K562 (cell line): ENCODE data around the gene TRMU. TPM values are rescaled to one million over a fixed set of nuclear protein-coding genes. Genes with fewer than 3 reads are reported as not detected.

Experiments used
- TFAP4 ChIP-seq: sonication (generic); formaldehyde crosslinking; IDR thresholded peaks from 2 replicates; pipeline ENCODE4 v1.8.0; 2022; ENCODE audit warnings: missing genetic modification reagents, mild to moderate bottlenecking, moderate library complexity, borderline replicate concordance
- TGIF2 ChIP-seq: sonication (generic); formaldehyde crosslinking; IDR thresholded peaks from 2 replicates; pipeline ENCODE4 v1.8.1; 2022; ENCODE audit warnings: mild to moderate bottlenecking, missing genetic modification reagents, moderate library complexity
- polyA plus RNA-seq, 8 experiments: library from polyadenylated mRNA; depleted of rRNA in 4 of 8; stranded (reverse) in 5 of 8; unstranded in 3 of 8; fragments of >200 nt; fragmentation: Nextera tagmentation in 2 of 8; fragmentation: Illumina TruSeq in 1 of 8; extraction: Ambion mirVana in 2 of 8; extraction: Trizol in 1 of 8; gene quantifications; 2 replicates each; pipeline versions ENCODE4 v1.2.1 to v1.2.3, GENCODE V29; 2011 to 2014; ENCODE audit warnings: inconsistent platforms in 1 of 8, missing spikeins in 1 of 8
- total RNA-seq, 7 experiments: library from RNA; depleted of rRNA in 6 of 7; stranded (reverse); fragments of >200 nt in 6 of 7; fragmentation: Illumina TruSeq in 2 of 7; extraction: Trizol in 2 of 7; gene quantifications; 2 replicates each; pipeline versions ENCODE4 v1.2.1 to v1.2.3, GENCODE V29; 2011 to 2021; ENCODE audit warnings: low replicate concordance in 1 of 7
- TF ChIP-seq, protein P1 (sequence below), 2 experiments: fragments of 450-650 bp; formaldehyde crosslinking in 1 of 2; IDR thresholded peaks; 2 replicates each; pipeline versions ENCODE4 v1.4.0 to v1.6.1; 2014 to 2020; ENCODE audit warnings: mild to moderate bottlenecking in 2 of 2, borderline replicate concordance in 1 of 2, low read depth in 1 of 2
- TF ChIP-seq, protein P2 (sequence below): fragments of 250-450 bp; sonication (Bioruptor Pico); IDR thresholded peaks from 2 replicates; pipeline ENCODE4 v1.4.0; 2020; ENCODE audit warnings: mild to moderate bottlenecking, moderate library complexity

Gene TRMU
- total and polyA plus RNA-seq, 9 of the 15 experiments (the other 6 are each of a cell fraction or from before 2014, with no cell fraction given): 2.3 to 49.9 (median 35.3) TPM

DNA sequence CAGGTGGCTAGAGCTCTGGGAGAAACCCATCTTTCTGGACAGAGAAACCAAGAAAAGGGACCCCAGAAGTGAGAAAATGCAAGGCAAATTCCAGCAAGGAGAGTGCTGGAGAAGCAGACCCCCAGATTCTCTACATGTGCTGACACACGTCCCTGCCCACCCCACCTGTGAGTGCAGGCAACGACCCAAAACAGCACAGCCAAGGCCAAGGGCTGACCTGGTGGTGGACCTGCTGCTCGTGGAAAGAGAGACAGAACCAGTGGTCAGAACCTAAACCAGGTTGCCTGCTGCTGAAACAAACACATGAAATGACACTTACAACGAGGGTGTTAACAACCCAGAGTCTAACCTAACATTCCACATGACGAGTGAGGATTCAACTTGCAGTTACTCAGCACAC lies 24.6 kb downstream of the TRMU start (continued):
- TF ChIP-seq, protein P1, sequence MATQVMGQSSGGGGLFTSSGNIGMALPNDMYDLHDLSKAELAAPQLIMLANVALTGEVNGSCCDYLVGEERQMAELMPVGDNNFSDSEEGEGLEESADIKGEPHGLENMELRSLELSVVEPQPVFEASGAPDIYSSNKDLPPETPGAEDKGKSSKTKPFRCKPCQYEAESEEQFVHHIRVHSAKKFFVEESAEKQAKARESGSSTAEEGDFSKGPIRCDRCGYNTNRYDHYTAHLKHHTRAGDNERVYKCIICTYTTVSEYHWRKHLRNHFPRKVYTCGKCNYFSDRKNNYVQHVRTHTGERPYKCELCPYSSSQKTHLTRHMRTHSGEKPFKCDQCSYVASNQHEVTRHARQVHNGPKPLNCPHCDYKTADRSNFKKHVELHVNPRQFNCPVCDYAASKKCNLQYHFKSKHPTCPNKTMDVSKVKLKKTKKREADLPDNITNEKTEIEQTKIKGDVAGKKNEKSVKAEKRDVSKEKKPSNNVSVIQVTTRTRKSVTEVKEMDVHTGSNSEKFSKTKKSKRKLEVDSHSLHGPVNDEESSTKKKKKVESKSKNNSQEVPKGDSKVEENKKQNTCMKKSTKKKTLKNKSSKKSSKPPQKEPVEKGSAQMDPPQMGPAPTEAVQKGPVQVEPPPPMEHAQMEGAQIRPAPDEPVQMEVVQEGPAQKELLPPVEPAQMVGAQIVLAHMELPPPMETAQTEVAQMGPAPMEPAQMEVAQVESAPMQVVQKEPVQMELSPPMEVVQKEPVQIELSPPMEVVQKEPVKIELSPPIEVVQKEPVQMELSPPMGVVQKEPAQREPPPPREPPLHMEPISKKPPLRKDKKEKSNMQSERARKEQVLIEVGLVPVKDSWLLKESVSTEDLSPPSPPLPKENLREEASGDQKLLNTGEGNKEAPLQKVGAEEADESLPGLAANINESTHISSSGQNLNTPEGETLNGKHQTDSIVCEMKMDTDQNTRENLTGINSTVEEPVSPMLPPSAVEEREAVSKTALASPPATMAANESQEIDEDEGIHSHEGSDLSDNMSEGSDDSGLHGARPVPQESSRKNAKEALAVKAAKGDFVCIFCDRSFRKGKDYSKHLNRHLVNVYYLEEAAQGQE (IDR thresholded peaks at IDR 0.05; ENCODE audit: borderline replicate concordance): no peak
- TF ChIP-seq, protein P1 (CRISPR knock-in tag; IDR thresholded peaks at IDR 0.05; ENCODE audit: low read depth): no peak
- TF ChIP-seq TGIF2 (CRISPR knock-in tag) (no peak), TFAP4 (CRISPR knock-in tag) (no peak)
- TF ChIP-seq, protein P2, sequence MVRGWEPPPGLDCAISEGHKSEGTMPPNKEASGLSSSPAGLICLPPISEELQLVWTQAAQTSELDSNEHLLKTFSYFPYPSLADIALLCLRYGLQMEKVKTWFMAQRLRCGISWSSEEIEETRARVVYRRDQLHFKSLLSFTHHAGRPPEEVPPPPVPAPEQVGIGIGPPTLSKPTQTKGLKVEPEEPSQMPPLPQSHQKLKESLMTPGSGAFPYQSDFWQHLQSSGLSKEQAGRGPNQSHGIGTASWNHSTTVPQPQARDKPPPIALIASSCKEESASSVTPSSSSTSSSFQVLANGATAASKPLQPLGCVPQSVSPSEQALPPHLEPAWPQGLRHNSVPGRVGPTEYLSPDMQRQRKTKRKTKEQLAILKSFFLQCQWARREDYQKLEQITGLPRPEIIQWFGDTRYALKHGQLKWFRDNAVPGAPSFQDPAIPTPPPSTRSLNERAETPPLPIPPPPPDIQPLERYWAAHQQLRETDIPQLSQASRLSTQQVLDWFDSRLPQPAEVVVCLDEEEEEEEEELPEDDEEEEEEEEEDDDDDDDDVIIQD (CRISPR knock-in tag): no peak
